ENCODE measurements around the gene FUT4. TPM values are rescaled to one million over a fixed set of nuclear protein-coding genes. Genes with fewer than 3 reads are reported as not detected.

FUT4 gene
- total RNA-seq, 1 experiment from 2014 or later: 24.5 TPM

GRCh38 chr11:94536386-94536785, 7.3 kb upstream of the FUT4 start:
- Mint-ChIP-seq H3K9me3 (ENCODE audit: unreplicated experiment) (no peaks in the 10 kb centered on the region), H3K4me3 (ENCODE audit: unreplicated experiment) (no peak overlapping the region), H3K36me3 (ENCODE audit: insufficient read depth, unreplicated experiment) (no peaks in the 10 kb centered on the region), H3K27me3 (ENCODE audit: insufficient read depth, unreplicated experiment) (no peaks in the 10 kb centered on the region), H3K27ac (ENCODE audit: unreplicated experiment) (no peak overlapping the region), H3K4me1 (ENCODE audit: low read depth, unreplicated experiment) (peaks cover 25% of the 10 kb centered on the region)
- no peak overlapping the region for H3K4me3 ChIP-seq (ENCODE audit: low read depth, low read length)
- no TSS peak for BruUV-seq (replicated peaks)
- H3K9me3 ChIP-seq: no peaks in the 10 kb centered on the region
- intact Hi-C loops (cut with micrococcal nuclease; ENCODE audit: unreplicated experiment): no loop called here
- H3K36me3 ChIP-seq (ENCODE audit: control insufficient read depth, insufficient read depth, low read length): no peaks in the 10 kb centered on the region
- ChIA-PET POLR2A (no interaction called here), CTCF (interaction anchor here (0.7 to 1.1 kb wide), 2 partner anchors 10 to 15 kb away, joined by 3 read pairs; no protein-coding TSS in a partner anchor)
- peaks cover 14% of the 10 kb centered on the region for H3K4me1 ChIP-seq
- no peaks in the 10 kb centered on the region for H3K27me3 ChIP-seq (replicated peaks; ENCODE audit: control insufficient read depth, insufficient read depth, low read length)
- no peak for TF ChIP-seq CTCF (IDR thresholded peaks at IDR 0.05; ENCODE audit: insufficient read depth in 1 of 2, low read depth in 1 of 2, low read length in 1 of 2, severe bottlenecking in 1 of 2, unreplicated experiment in 1 of 2)
- no peak for DNase-seq

GRCh38 chr11:94537031-94537600, 6.6 kb upstream of the FUT4 start:
- Mint-ChIP-seq H3K9me3 (ENCODE audit: unreplicated experiment) (no peaks in the 10 kb centered on the region), H3K27ac (ENCODE audit: unreplicated experiment) (no peak overlapping the region), H3K27me3 (ENCODE audit: insufficient read depth, unreplicated experiment) (no peaks in the 10 kb centered on the region), H3K4me3 (ENCODE audit: unreplicated experiment) (no peak overlapping the region), H3K4me1 (ENCODE audit: low read depth, unreplicated experiment) (peaks cover 31% of the 10 kb centered on the region), H3K36me3 (ENCODE audit: insufficient read depth, unreplicated experiment) (no peaks in the 10 kb centered on the region)
- intact Hi-C loops (cut with micrococcal nuclease; ENCODE audit: unreplicated experiment): no loop called here
- no TSS peak for BruUV-seq (replicated peaks)
- no peak for DNase-seq
- Histone ChIP-seq H3K9me3 (no peaks in the 10 kb centered on the region), H3K36me3 (ENCODE audit: control insufficient read depth, insufficient read depth, low read length) (no peaks in the 10 kb centered on the region), H3K4me1 (peaks cover 14% of the 10 kb centered on the region), H3K27me3 (replicated peaks; ENCODE audit: control insufficient read depth, insufficient read depth, low read length) (no peaks in the 10 kb centered on the region), H3K4me3 (ENCODE audit: low read depth, low read length) (no peak overlapping the region)
- CTCF ChIA-PET: interaction anchor here (0.7 to 1.1 kb wide), 2 partner anchors 10 to 15 kb away, joined by 3 read pairs; no protein-coding TSS in a partner anchor
- TF ChIP-seq CTCF (IDR thresholded peaks at IDR 0.05; ENCODE audit: insufficient read depth in 1 of 2, low read depth in 1 of 2, low read length in 1 of 2, severe bottlenecking in 1 of 2, unreplicated experiment in 1 of 2): no peak
- POLR2A ChIA-PET: no interaction called here

GRCh38 chr11:94539420-94539819, 4.3 kb upstream of the FUT4 start:
- no peaks in the 10 kb centered on the region for H3K27me3 Mint-ChIP-seq (ENCODE audit: insufficient read depth, unreplicated experiment)
- DNase-seq: peak; percentile 72 to 83
- H3K27me3 ChIP-seq (replicated peaks; ENCODE audit: control insufficient read depth, insufficient read depth, low read length): no peaks in the 10 kb centered on the region
- peaks cover 37% of the 10 kb centered on the region for H3K4me1 Mint-ChIP-seq (ENCODE audit: low read depth, unreplicated experiment)
- POLR2A ChIA-PET: no interaction called here
- H3K9me3 Mint-ChIP-seq (ENCODE audit: unreplicated experiment): no peaks in the 10 kb centered on the region
- peak overlapping the region; percentile 54 for H3K27ac Mint-ChIP-seq (ENCODE audit: unreplicated experiment)
- BruUV-seq (replicated peaks): no TSS peak
- TF ChIP-seq CTCF (IDR thresholded peaks at IDR 0.05; ENCODE audit: insufficient read depth in 1 of 2, low read depth in 1 of 2, low read length in 1 of 2, severe bottlenecking in 1 of 2, unreplicated experiment in 1 of 2): peak in 1 of 2 experiments; percentile 27
- H3K36me3 ChIP-seq (ENCODE audit: control insufficient read depth, insufficient read depth, low read length): no peaks in the 10 kb centered on the region
- H3K4me1 ChIP-seq: peaks cover 14% of the 10 kb centered on the region
- H3K36me3 Mint-ChIP-seq (ENCODE audit: insufficient read depth, unreplicated experiment): peaks cover 6% of the 10 kb centered on the region
- intact Hi-C loops (cut with micrococcal nuclease; ENCODE audit: unreplicated experiment): loop anchor here (1.0 kb wide), 1 partner anchor 15 kb away; no protein-coding TSS in a partner anchor
- H3K9me3 ChIP-seq: no peaks in the 10 kb centered on the region
- peak overlapping the region; percentile 12 for H3K4me3 Mint-ChIP-seq (ENCODE audit: unreplicated experiment)
- H3K4me3 ChIP-seq (ENCODE audit: low read depth, low read length): no peak overlapping the region
- CTCF ChIA-PET: no interaction called here
